AG04450 (cell line): ENCODE results near the gene CACNA1F. TPM values are rescaled to one million over a fixed set of nuclear protein-coding genes. Genes with fewer than 3 reads are reported as not detected.

ENCODE experiments used
- CTCF ChIA-PET: fragments of 300-600, 350-600 bp; formaldehyde crosslinking; extraction: SDS; loops from one replicate; lab custom pipeline; 2022; ENCODE audit warnings: antibody characterized with exemption, inconsistent platforms; lab: Charles Lee
- POLR2A ChIA-PET: fragments of 350-600 bp; formaldehyde crosslinking; extraction: SDS; loops from one replicate; lab custom pipeline; 2021; ENCODE audit warnings: antibody characterized with exemption, inconsistent platforms; lab: Yijun Ruan, JAX
- DNase-seq: peaks from one replicate; pipeline ENCODE4 v3.0.0-alpha.2; 2011; ENCODE audit warnings: low read depth, low spot score
- H3K27ac ChIP-seq: one replicate; pipeline ENCODE4 v1.5.1; 2012; ENCODE audit warnings: low read depth, low read length, control low read depth
- H3K27me3 ChIP-seq: one replicate; pipeline ENCODE4 v1.6.0; 2012; ENCODE audit warnings: low read length; ENCODE audit not compliant: control insufficient read depth, insufficient read depth
- H3K4me3 ChIP-seq: 2 replicates; pipeline ENCODE4 v1.5.1; 2011; ENCODE audit warnings: mild to moderate bottlenecking, low read depth, low read length, control low read depth
- H3K9me3 ChIP-seq: 2 replicates; pipeline ENCODE4 v1.5.1; 2012; ENCODE audit warnings: low read length; ENCODE audit not compliant: control insufficient read depth, insufficient read depth
- CTCF ChIP-seq: IDR thresholded peaks from 2 replicates; pipeline ENCODE4 v1.5.1; 2011; ENCODE audit warnings: low read depth, low read length, control low read depth, inconsistent platforms
- polyA plus RNA-seq: library from polyadenylated mRNA; depleted of rRNA; stranded (reverse); fragments of >200 nt; gene quantifications from 2 replicates; pipeline ENCODE4 v1.2.3, GENCODE V29; 2011

CACNA1F gene
- polyA plus RNA-seq, 1 experiment = not detected

- DNase-seq = no peak
- Histone ChIP-seq H3K27ac (no peak overlapping the region), H3K9me3 (no peaks in the 10 kb centered on the region), H3K27me3 (no peaks in the 10 kb centered on the region), H3K4me3 (no peak overlapping the region)
- CTCF ChIA-PET = no interaction called here
- TF ChIP-seq CTCF = no peak
- POLR2A ChIA-PET = no interaction called here
Observed at GRCh38 chrX:49276207-49276606, 43.1 kb upstream of the CACNA1F start.

GRCh38 chrX:49273181-49273727, 40.1 kb upstream of the CACNA1F start:
- Histone ChIP-seq H3K9me3 (peaks cover 4% of the 10 kb centered on the region; the same call in 1 of the 2 replicates), H3K4me3 (no peak overlapping the region), H3K27me3 (no peaks in the 10 kb centered on the region), H3K27ac (no peak overlapping the region)
- ChIA-PET CTCF (no interaction called here), POLR2A (no interaction called here)
- TF ChIP-seq CTCF = no peak
- DNase-seq = no peak

- no peak overlapping the region for H3K4me3 ChIP-seq
- ChIA-PET CTCF (no interaction called here), POLR2A (interaction anchor here (0.7 to 0.8 kb wide), 2 partner anchors 9 to 30 kb away, joined by 4 to 5 read pairs; no protein-coding TSS in a partner anchor)
- no peak for DNase-seq
- H3K27ac ChIP-seq = no peak overlapping the region
- no peak for TF ChIP-seq CTCF
- peaks cover 4% of the 10 kb centered on the region; the same call in 1 of the 2 replicates for H3K9me3 ChIP-seq
- no peaks in the 10 kb centered on the region for H3K27me3 ChIP-seq
Observed at GRCh38 chrX:49272421-49272820, 39.3 kb upstream of the CACNA1F start.

- no peak overlapping the region for H3K4me3 ChIP-seq
- no peak for DNase-seq
- H3K27me3 ChIP-seq = no peaks in the 10 kb centered on the region
- POLR2A ChIA-PET = no interaction called here
- TF ChIP-seq CTCF = no peak
- CTCF ChIA-PET = no interaction called here
- no peak overlapping the region for H3K27ac ChIP-seq
- H3K9me3 ChIP-seq = peaks cover 4% of the 10 kb centered on the region; the same call in 1 of the 2 replicates
Observed at GRCh38 chrX:49271341-49271740, 38.2 kb upstream of the CACNA1F start.

GRCh38 chrX:49270249-49270921, 37.2 kb upstream of the CACNA1F start:
- no peak for TF ChIP-seq CTCF
- no peak for DNase-seq
- Histone ChIP-seq H3K27me3 (no peaks in the 10 kb centered on the region), H3K9me3 (peaks cover 4% of the 10 kb centered on the region; the same call in 1 of the 2 replicates), H3K27ac (peak overlapping the region; percentile 47), H3K4me3 (peak overlapping the region; percentile 67)
- ChIA-PET POLR2A (no interaction called here), CTCF (no interaction called here)
